Non-pigmented ciliary epithelial cell (primary cell): ENCODE measurements around the gene UBE3B.
A peak's percentile ranks its signal among the peaks of the same experiment; 100 is the strongest.

Experiments used
- DNase-seq: peaks from one replicate; pipeline ENCODE4 v3.0.0-alpha.2; 2010; ENCODE audit warnings: low read depth

Gene UBE3B

DNA sequence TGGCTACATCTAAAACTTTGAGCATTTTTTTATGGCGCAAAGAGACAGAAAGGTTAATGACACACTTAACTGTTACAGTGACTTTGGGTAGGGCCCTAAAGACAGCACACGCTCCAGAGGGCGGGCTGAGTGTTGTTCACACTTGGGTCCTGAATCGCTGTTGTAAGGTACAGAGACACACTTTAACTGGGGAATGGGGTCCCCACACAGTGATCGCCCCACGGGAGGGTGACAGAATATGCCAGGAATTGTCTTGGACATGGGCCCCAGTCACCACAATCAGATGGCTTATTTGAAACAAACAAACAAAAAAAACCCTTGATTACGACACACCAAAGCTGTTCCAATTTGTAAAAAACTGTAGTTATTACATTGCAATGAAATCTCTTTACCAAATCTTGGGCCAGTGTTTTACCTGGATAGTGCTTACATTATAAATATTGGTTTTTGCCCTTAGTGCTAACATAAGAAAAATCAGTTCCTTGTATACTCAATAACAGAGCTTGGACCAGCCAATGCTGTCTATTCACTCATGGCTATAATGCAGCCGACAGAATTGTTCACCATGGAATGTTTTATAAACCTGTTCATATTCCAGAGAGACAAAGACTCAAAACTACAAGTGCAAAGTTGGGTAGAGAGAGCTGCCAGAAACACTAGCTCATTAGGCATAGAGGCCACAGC, 28.6 kb upstream of the UBE3B start:
- no peak for DNase-seq

DNA sequence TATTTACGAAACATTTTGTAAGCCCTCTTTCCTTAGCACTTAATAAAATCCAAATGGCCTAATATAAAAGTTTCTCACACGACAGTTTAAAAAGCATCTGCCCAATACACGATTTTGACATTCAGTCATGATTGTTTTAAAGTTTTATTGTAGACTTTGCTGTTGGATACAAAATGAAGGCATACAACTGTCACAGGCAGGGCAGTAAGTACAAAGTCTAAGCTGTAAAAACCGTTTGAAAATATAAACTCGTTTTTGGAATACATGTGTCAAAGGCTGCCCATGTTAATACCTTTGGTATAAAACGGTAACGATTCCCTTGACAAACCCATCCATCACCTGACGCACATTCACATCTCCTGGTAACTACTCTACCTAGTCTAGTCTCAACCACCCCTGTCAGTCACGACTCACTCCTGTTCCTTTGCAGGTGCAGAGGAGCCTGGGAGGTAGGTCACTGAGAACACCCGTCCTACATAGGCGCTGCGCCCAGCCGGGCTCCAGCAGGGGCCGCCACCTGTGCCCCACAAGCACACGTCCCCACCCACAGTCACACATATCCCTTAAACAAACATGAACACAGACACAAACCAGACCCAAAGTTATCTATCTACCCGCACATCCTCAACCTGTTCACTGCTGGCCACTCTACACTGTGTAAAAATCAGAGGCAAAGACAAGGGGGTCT, 27.4 kb upstream of the UBE3B start:
- DNase-seq: no peak

DNA sequence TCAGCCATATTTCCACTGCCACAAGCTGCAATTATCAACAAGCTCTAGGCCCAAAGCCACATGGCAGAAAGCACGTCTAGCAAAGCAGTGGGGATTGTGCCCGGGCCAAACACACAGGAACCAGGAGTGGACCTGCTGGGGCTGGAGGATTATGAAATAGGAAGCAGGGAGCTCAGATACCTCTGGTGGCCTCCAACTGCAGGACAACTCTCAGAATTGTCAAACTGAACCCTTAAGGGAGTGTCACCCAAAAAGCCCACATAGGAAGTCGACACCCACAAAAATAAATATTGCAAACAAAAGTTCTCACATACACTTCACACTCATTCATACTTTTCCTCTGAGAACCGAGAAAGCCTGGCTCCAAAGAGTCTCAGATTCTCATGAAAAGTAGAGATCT, 26.5 kb upstream of the UBE3B start:
- no peak for DNase-seq

DNA sequence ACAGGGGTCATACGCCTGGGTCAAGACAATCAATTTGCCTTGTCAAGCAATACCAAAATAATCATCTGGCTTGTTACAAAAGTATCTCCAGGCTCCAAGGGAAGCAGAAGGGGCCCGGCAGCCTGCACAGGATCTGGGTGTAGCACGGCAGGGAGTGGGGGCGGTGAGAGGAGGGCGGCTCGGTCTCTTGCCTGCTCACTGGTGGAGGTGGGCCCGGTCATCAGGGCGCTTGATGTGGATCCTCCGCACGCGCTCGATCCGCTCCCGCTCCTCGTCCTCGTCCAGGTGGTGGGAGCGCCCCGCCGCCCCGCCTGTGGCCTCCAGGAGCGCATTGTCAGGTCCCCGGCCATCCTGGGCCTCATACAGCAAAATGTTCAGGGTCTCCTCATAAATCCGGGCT, 26.0 kb upstream of the UBE3B start:
- no peak for DNase-seq

DNA sequence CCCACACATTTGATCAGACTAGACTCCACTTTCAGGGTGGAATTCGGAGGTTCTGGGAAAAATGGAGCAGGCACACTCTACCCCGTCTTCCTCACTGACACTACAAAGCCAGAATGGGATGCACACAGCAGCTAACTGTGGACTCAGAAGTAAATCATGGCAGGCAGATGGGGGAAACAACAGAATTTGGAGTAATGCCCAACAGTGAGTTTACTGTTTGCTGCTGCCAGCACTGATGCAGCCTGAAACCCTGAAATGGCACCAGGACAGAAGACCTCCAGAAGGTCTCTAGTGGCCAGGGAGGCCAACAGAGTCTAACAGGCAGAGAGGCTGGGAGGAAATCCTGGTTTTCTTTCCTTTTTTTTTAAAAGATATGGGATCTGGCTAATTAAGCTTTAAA, 24.9 kb upstream of the UBE3B start:
- no peak for DNase-seq

DNA sequence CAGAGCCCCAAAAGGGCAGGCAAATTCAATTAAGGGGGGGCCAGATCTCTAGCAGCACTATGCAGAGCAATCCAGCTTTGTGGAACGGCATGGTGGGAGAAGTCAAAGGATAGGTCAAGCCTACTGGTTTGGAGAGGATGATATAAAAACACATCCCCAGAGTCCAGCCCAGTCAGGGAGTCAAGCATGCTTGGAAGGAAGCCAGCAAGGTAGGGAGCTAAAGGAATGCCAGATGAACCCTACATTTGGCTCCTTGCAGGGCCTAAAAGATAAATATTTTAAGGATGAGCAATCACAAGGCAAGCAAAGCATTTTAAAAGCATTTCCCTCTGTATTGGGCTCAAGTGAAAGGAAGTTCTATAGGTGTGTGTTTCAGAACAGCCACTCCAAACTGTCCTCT, 21.7 kb upstream of the UBE3B start:
- no peak for DNase-seq

DNA sequence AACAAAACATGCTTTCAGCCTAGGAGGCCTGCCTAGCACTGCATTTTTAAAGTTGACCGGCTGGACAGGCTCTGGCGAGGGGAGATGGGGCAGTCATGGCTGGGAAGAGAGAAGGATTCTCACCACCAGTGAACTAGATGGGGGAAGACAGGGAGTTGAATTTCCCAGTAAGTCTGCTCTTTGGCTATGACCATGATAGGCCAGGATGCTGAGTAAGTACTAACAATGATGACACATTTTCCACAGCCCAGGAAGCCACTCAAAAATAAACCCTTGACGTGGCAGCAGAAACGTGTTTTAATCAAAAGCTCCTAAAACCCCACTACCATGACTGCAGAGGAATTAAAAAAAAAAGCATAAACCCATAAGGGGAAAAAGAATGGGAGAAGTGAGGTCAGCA, 19.3 kb upstream of the UBE3B start:
- DNase-seq: peak; percentile 67

DNA sequence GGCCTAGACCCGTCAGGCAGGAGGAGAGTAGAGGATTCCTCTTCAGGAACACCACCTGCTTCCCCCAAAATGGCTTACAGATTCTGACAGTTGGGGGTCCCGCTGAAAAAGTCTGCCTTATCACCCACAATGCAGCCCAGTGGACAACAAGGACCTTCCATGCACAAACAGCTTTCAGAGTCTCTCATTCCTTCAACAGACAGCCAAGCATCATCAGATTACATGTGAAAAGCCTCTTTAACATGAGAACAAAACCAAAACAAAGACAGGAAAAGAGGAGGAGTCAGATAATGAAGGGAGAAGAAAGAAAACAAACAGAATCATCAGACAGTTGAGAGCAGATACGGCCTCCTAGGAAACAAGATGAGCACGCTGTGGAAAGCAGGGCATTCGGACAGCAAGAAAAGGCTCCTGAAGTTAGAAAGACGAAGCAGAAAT, 18.6 kb upstream of the UBE3B start:
- no peak for DNase-seq

DNA sequence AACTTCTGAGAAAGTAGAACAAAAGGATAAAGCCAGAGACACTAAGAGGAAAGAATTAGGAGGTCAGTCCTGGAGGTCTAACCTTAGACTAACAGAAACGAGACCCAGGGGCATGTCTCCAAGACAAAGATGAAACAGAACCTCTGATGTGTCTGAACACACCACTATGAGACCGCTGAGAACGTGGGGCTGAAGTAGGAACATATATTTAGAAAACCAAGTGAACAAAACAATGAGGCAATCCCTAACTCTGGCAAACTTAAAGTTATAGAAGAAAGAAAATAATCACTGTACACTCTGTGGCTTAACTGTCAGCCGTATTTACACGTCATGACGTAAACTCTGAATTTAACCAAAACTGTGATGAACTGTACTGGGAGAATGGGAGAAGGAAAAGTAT, 18.2 kb upstream of the UBE3B start:
- no peak for DNase-seq

DNA sequence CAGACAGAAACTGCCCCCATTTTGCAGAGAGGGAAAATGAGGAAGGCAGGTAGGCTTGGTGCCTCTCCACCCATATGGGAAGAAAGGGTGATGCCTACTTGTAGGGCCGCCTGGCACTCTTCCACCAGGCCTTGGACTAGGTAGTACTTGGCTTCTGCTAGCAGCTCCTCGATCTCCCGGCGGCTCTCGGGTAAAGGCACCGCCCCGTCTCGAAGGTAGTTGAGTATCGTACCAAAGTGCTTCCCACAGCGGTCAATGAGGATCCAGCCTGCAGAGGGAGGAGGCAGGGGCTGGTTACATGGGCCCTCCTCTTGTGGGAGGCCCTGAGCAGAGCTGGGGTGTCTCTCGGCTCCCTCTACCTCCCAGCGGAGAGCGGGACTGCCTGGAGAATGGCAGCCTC, 16.9 kb upstream of the UBE3B start:
- DNase-seq: no peak

DNA sequence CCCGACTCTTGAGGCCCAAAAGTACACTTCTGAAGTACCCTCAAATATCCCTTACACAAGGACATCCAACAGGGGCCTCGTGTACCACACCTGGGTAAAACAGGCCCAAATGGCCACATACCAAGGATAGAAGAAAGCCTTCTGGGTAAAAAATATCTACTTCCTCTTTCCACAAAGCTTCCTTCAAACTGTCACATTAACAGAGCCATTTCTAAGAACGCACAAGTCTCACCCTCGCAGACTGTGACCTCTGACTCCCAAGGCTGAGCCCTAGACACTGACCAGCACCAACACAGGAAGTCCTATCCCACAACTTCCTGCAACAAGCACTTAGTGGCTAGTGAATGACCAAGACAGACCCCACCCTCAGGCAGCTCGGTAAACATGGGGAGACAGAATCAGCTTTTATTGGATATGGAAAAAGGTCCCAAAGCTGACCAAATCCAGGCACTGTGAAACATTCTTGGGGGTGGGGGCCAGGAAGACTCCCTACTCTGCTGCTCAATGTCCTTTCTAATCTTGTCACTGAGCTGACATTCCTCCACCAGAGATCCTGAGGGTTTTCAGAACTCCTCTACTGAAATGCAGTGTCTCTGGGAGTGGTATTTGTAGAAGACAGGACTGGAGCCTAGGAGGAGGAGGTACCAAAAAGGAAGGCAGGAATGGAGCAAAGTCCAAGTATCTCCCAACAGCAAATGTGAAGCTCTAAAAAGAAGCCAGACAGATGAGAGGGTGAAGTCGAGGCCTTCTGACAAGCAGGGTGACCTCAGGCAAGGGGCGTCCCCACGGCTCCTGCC, 16.2 kb upstream of the UBE3B start:
- no peak for DNase-seq

DNA sequence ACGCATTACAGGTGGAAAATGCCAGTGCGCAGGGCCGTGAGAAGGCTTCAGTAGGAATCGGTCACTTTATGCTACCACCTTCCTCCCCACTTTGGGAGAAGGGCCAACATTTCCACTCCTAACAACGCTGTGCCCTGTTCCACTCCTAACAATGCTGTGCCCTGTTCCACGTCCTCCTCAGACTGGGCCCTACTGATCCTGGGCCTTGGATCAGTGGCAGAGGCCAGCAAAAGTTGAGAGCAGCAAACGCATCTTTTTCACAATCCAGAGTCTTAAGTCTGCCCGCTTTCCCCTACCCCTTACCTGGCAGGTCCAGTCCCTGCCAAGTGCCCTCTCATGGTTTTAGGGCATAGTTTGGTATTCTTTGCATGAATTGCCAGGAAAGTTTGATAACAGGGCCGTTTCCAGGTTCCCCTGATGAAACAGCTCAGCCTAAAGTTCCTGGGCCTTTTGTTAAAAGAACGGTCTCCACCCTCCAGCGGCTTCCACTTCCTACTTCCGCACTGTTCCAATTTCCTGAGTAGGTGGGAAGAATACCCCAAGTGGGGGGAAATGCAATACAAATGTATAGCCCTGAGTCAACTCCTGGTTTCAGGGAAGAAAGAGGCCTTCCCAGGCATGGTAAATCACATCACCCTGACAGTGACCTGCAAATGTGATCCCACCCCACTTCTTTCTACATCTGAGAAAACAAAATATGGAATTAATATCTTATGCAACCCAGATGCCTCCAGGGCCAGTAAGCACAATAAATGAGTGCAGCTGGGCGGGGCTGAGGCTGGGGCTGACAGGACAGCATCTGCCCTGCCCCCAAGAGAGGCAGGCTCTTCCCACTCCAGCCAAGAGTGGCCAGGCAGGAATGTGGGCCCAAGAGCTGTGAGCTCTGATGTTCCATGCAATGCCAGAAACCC, 15.3 kb upstream of the UBE3B start:
- peak; percentile 84 for DNase-seq

DNA sequence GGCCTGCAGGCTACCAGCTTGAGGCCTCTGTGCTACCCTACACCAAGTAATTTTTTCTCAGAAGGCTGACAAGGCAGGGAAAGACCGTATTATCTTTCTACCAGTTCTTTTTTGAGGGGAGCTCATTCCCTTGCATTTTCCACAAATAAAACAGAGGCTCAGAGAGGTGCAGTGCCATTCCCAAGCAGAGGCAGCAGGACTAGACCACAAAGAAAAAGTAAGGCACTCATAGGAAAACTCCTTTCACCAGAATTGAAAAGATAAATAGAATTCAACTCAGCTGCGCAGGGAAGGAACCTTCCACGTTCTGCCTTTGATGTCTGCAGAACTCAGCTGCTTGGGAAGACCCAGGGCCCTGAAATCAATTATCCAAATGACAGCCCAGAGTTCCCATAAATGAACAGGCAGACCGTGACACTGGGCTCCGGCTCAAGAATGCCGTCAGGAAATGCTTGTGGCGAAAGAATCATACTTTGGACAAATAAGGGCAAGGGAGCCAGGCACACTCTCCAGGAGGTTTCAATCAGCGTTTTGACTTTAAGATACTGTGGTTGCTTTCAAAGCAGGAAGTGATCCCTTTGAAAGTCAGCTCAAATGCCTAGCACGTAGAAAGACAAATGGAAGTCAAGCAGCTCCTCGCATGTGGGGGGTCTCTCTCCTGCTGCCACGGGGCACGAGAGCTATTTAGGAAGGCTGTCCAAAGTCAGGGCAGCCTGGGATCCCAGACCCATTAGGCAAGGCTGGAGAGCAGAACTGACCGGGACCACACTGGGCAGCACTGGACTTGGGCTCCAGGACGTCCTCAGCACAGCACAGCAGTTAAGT, 14.4 kb upstream of the UBE3B start:
- DNase-seq: peak; percentile 91

DNA sequence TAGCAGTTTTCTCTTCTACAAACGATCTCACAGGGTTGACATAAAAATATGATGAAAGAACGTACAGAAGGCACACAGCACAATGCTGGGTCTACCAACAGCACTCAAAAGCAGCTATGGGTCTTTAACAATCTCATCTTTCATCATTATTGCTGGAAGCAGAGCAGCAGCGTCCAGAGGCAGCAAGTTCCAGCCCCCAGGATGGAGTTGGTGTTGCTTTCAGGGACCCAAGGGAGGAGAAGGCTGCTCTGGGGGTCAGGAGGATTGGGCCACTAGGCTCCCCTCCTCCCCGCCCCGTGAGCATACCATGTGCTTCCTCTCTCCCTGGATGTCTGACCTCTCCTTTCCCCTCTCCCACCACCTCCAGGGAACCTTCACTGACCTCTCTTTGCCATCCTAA, 13.7 kb upstream of the UBE3B start:
- DNase-seq: no peak

DNA sequence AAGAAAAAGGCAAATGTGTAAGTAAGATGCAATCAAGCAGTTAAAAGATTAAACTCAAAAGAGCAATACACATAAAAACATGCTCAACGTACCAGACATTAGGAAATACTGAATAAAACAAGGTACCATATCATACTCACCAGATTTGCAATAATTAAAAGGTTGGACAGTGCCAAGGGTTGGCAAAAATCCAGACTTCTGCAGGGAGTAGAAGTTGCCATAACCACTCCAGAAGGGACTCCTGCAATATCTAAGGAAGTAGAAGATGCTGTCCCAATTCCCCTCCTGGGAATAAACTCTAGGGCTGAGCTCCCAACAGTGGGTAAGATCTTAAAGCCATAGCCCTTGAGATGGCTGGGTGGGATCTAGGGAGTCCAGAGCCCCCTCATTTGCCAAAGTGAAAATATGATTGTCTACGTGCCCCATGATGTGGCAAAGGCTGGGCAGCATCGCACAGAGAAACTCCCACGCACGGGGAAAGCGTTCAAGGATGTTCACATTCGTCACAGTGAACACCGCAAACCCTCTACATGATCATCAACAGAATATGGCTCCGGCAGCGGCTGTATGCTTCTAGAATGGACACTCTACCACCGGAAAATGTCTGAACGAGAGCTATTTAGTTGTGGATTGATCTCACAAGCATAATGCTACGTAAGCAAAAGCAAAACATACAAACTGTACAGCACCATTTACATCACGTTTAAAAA, 12.6 kb upstream of the UBE3B start:
- no peak for DNase-seq

DNA sequence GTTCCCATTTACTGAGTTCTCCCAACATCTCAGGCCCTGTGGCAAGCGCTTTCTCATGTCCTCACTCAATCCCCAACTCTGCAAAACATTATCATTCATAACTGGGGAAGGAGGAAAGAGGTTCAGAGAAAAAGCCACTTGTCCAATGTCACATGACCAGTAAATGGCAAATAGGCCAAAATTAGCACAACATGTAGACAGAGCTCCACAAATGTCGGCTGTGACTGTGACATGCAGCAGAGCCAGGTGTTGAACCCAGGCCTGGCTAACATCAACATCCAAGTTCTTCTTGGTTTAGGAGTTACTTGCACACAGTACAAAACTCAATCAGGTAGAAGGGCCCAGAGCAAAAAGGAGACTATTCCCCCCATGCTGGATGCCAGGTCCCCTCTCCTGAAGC, 11.1 kb upstream of the UBE3B start:
- DNase-seq: no peak

DNA sequence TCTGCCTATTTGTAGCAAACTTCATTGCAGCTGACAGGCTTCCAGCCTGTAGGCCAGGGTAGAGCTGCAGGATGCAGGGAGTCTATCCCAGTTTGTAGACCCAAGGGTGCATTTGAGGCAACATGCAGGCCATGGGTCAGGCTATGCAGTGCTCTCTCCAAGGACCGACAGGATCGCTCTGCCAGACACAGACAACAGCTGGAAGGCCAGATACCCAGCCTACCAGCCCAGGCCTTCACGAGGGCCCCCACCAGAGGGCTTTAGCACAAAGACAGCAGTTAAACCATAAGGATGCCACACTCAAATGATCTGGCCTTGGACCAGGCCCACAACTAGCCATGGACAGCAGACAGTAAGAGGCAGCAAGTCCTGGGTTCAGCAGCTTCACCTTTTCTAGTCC, 10.6 kb upstream of the UBE3B start:
- no peak for DNase-seq

DNA sequence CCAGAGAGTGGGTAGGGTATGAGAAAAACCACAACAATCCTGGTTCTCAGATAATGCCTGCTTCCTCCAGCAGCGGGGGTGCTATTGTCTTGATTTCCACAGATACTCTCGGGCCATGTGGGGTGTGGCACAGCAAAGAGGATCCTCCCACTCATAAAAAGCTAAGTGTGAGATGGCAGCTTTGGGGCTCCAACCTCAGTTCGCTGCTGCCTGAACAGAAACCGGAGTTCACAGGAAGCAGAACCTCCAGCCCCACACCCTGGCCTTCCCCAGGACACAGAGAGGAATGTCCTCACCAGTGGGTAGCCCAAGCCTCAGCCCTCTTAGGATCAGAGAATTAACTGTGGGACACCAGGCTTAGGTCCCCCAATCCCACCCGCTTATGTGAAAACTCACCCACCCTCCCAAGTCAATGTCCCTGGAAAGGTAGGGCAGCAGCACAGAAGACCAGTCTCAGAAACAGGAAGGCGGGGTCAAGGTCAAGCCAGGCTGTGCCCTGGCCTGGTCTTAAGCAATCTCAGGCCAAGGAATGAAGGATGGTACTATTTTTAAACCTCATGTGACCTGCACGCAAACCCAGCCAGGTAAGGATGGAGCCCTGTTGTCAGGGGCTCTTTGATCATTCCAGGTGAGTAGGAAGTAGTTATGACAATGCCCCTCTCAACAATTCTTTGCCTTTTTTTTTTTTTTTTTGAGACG, 9.3 kb upstream of the UBE3B start:
- DNase-seq: no peak

DNA sequence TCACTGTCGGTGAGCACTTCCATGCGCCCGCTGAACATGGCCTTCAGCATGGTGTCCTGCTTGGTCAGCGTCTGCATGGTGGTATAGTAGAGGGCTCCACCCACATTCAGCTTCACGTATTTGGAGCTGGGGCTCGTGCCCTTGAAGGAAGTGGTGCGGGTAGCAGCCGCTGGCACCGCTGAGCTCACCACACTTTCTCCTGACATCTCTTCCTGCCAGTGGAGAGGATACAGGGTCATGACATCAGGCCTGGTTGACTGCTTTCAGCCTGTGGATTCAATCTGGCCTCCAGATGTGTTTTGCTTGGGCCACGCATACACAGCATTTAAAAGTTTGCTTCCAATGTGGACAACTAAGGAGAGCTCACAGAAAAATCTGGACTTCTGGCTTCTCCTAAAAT, 7.9 kb upstream of the UBE3B start:
- no peak for DNase-seq

DNA sequence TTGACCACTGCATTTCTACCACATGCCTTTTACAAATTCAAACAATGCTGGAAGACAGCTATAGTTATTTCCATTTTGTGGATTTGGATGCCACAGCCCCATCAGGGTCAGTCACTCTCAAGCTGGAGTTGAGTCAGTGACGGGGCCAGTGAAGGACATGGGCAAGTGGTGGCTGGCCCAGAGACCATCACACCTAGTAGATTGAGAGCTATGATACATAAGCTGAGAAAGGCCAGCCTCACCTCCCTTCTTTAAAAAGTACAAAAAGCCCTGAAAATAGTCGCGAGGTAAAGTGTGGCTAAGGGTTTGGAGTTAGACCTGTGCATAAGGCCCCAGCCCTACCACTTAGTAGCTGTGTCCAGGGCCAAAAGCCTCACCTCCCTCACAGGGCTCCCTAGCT, 4.4 kb upstream of the UBE3B start:
- DNase-seq: no peak
